Urinary bladder (tissue), 4 donors: ENCODE data around the gene TANC1. TPM values are rescaled to one million over a fixed set of nuclear protein-coding genes. Genes with fewer than 3 reads are reported as not detected.

Source experiments
- DNase-seq: peaks from one replicate; pipeline ENCODE4 v3.0.0-alpha.2; 2015; ENCODE audit errors: extremely low spot score
- H3K27ac ChIP-seq: one replicate; pipeline ENCODE4 v1.5.1; 2013; ENCODE audit warnings: low read depth, mild to moderate bottlenecking, moderate library complexity
- H3K36me3 ChIP-seq: one replicate; pipeline ENCODE4 v1.6.1; 2013; ENCODE audit warnings: mild to moderate bottlenecking, moderate library complexity; ENCODE audit not compliant: insufficient read depth
- H3K4me1 ChIP-seq: one replicate; pipeline ENCODE4 v1.6.1; 2013; ENCODE audit warnings: mild to moderate bottlenecking, moderate library complexity; ENCODE audit not compliant: insufficient read depth
- H3K4me3 ChIP-seq: one replicate; pipeline ENCODE4 v1.5.1; 2013; ENCODE audit warnings: low read depth, low read length
- WGBS: extraction: QIAGEN DNeasy Blood & Tissue Kit; methylation state at CpG from one replicate; pipeline ENCODE4 v1.1.7; 2013; 5-methylcytosine and 5-hydroxymethylcytosine counted together
- polyA plus RNA-seq: library from polyadenylated mRNA; stranded (reverse); fragments of 200-250 nt; gene quantifications from one replicate; pipeline ENCODE4 v1.2.3, GENCODE V29; 2013
- total RNA-seq: library from RNA; depleted of rRNA; stranded (reverse); fragments of >200 nt; gene quantifications from one replicate; pipeline ENCODE4 v1.2.3, GENCODE V29; 2014
- donor health status: healthy with polysubstance abuse.
- donor health status: healthy.

Gene TANC1
- total and polyA plus RNA-seq, 2 donors, result 18.4 to 47.5 TPM

GRCh38 chr2:158993721-158994587 is 25.5 kb downstream of the TANC1 start:
- peaks cover 6% of the 10 kb centered on the region for H3K4me1 ChIP-seq
- H3K4me3 ChIP-seq, result no peak overlapping the region
- 79% methylated on average over 4 of the region's 4 CpGs for WGBS
- no peaks in the 10 kb centered on the region for H3K36me3 ChIP-seq
- no peak overlapping the region for H3K27ac ChIP-seq
- no peak for DNase-seq

- peaks cover 10% of the 10 kb centered on the region for H3K4me1 ChIP-seq
- no peak overlapping the region for H3K27ac ChIP-seq
Measured at GRCh38 chr2:158994920-158995676, 26.7 kb downstream of the TANC1 start.

GRCh38 chr2:158995677-158996049 is 27.2 kb downstream of the TANC1 start:
- Histone ChIP-seq H3K4me1 (peaks cover 8% of the 10 kb centered on the region), H3K36me3 (no peaks in the 10 kb centered on the region), H3K4me3 (no peak overlapping the region), H3K27ac (no peak overlapping the region)
- no peak for DNase-seq
- WGBS, result 88% methylated on average over 5 of the region's 5 CpGs

More at GRCh38 chr2:158994920-158995676, 26.7 kb downstream of the TANC1 start:
- no peaks in the 10 kb centered on the region for H3K36me3 ChIP-seq
- no peak for DNase-seq
- WGBS, result 69% methylated on average over 5 of the region's 5 CpGs
- H3K4me3 ChIP-seq, result no peak overlapping the region

- H3K36me3 ChIP-seq, result no peaks in the 10 kb centered on the region
- no peak overlapping the region for H3K27ac ChIP-seq
- 96% methylated on average over 4 of the region's 4 CpGs for WGBS
- peaks cover 8% of the 10 kb centered on the region for H3K4me1 ChIP-seq
- no peak overlapping the region for H3K4me3 ChIP-seq
- no peak for DNase-seq
Measured at GRCh38 chr2:158996378-158996993, 28.0 kb downstream of the TANC1 start.

GRCh38 chr2:158997037-158997790 is 28.8 kb downstream of the TANC1 start:
- 70% methylated on average over 4 of the region's 4 CpGs for WGBS
- Histone ChIP-seq H3K36me3 (no peaks in the 10 kb centered on the region), H3K4me3 (no peak overlapping the region), H3K4me1 (peaks cover 8% of the 10 kb centered on the region), H3K27ac (no peak overlapping the region)
- DNase-seq, result no peak

GRCh38 chr2:158998551-158999248 is 30.3 kb downstream of the TANC1 start:
- H3K27ac ChIP-seq, result no peak overlapping the region
- no peaks in the 10 kb centered on the region for H3K36me3 ChIP-seq
- peaks cover 8% of the 10 kb centered on the region for H3K4me1 ChIP-seq
- H3K4me3 ChIP-seq, result no peak overlapping the region
- no peak for DNase-seq
- 76% methylated on average over 6 of the region's 6 CpGs for WGBS

- DNase-seq, result no peak
- Histone ChIP-seq H3K4me1 (peaks cover 8% of the 10 kb centered on the region), H3K36me3 (no peaks in the 10 kb centered on the region), H3K27ac (no peak overlapping the region), H3K4me3 (no peak overlapping the region)
- 69% methylated on average over 4 of the region's 4 CpGs for WGBS
Measured at GRCh38 chr2:158999458-158999857, 31.0 kb downstream of the TANC1 start.

GRCh38 chr2:159000072-159000471 is 31.6 kb downstream of the TANC1 start:
- H3K27ac ChIP-seq, result no peak overlapping the region

GRCh38 chr2:159002462-159003111 is 34.1 kb downstream of the TANC1 start:
- no peak overlapping the region for H3K27ac ChIP-seq
- no peak for DNase-seq
- H3K36me3 ChIP-seq, result no peaks in the 10 kb centered on the region
- H3K4me1 ChIP-seq, result peaks cover 8% of the 10 kb centered on the region
- WGBS, result 47% methylated on average over 7 of the region's 7 CpGs
- no peak overlapping the region for H3K4me3 ChIP-seq

More at GRCh38 chr2:159000072-159000471, 31.6 kb downstream of the TANC1 start:
- DNase-seq, result no peak
- Histone ChIP-seq H3K4me1 (peaks cover 8% of the 10 kb centered on the region), H3K36me3 (no peaks in the 10 kb centered on the region), H3K4me3 (no peak overlapping the region)
- 95% methylated on average over 8 of the region's 8 CpGs for WGBS

- no peak overlapping the region for H3K4me3 ChIP-seq
- peaks cover 7% of the 10 kb centered on the region for H3K4me1 ChIP-seq
- WGBS, result 84% methylated on average over 13 of the region's 13 CpGs
- no peak overlapping the region for H3K27ac ChIP-seq
- H3K36me3 ChIP-seq, result no peaks in the 10 kb centered on the region
- DNase-seq, result no peak
Measured at GRCh38 chr2:159003555-159003954, 35.1 kb downstream of the TANC1 start.

GRCh38 chr2:159004849-159005248 is 36.4 kb downstream of the TANC1 start:
- DNase-seq, result no peak
- WGBS, result 98% methylated on average over 6 of the region's 6 CpGs
- no peak overlapping the region for H3K27ac ChIP-seq

GRCh38 chr2:159009940-159010339 is 41.5 kb downstream of the TANC1 start:
- no peak overlapping the region for H3K27ac ChIP-seq
- no peaks in the 10 kb centered on the region for H3K4me1 ChIP-seq
- no peak for DNase-seq
- H3K36me3 ChIP-seq, result no peaks in the 10 kb centered on the region
- no peak overlapping the region for H3K4me3 ChIP-seq
- 84% methylated on average over 1 of the region's 1 CpG for WGBS

More at GRCh38 chr2:159004849-159005248, 36.4 kb downstream of the TANC1 start:
- Histone ChIP-seq H3K36me3 (no peaks in the 10 kb centered on the region), H3K4me1 (no peaks in the 10 kb centered on the region), H3K4me3 (no peak overlapping the region)
